Ishikawa (cell line): ENCODE results near the gene DKK3.

Source experiments
- CEBPB ChIP-seq: IDR thresholded peaks from 2 replicates; pipeline ENCODE4 v1.6.1; 2012
- CREB1 ChIP-seq: IDR thresholded peaks from 2 replicates; pipeline ENCODE4 v1.6.1; 2012; ENCODE audit warnings: low read depth
- EGR1 ChIP-seq: IDR thresholded peaks from 2 replicates; pipeline ENCODE4 v1.6.1; 2012
- EP300 ChIP-seq: IDR thresholded peaks from 2 replicates; pipeline ENCODE4 v1.6.1; 2012; ENCODE audit warnings: borderline replicate concordance
- FOXM1 ChIP-seq: IDR thresholded peaks from 2 replicates; pipeline ENCODE4 v1.6.1; 2012; ENCODE audit warnings: low read depth, borderline replicate concordance
- NFIC ChIP-seq: IDR thresholded peaks from 2 replicates; pipeline ENCODE4 v1.6.1; 2012
- RAD21 ChIP-seq: IDR thresholded peaks from 2 replicates; pipeline ENCODE4 v1.6.1; 2012; ENCODE audit warnings: low read depth
- REST ChIP-seq: IDR thresholded peaks from 2 replicates; pipeline ENCODE4 v1.6.1; 2012; ENCODE audit warnings: low read depth, mild to moderate bottlenecking
- TAF1 ChIP-seq: IDR thresholded peaks from 2 replicates; pipeline ENCODE4 v1.6.1; 2012; ENCODE audit warnings: low read depth, mild to moderate bottlenecking
- TCF12 ChIP-seq: IDR thresholded peaks from 2 replicates; pipeline ENCODE4 v1.6.1; 2012; ENCODE audit warnings: low read depth
- TEAD4 ChIP-seq: IDR thresholded peaks from 2 replicates; pipeline ENCODE4 v1.6.1; 2012
- YY1 ChIP-seq: IDR thresholded peaks from 2 replicates; pipeline ENCODE4 v1.6.1; 2012; ENCODE audit warnings: low read depth
- ZBTB7A ChIP-seq: IDR thresholded peaks from 2 replicates; pipeline ENCODE4 v1.6.1; 2012; ENCODE audit warnings: low read depth
- TF ChIP-seq, protein P1 (sequence below): IDR thresholded peaks from 2 replicates; pipeline ENCODE4 v1.6.1; 2012
- TF ChIP-seq, protein P2 (sequence below): IDR thresholded peaks from 2 replicates; pipeline ENCODE4 v1.6.1; 2012

The DKK3 gene

GRCh38 chr11:12007769-12008737 lies at the start of gene DKK3:
Gene DKK3, minus strand, starts transcription at chr11:12008626. Its CDS starts 44 bp downstream, at chr11:12008582.
- TF ChIP-seq, protein P1, sequence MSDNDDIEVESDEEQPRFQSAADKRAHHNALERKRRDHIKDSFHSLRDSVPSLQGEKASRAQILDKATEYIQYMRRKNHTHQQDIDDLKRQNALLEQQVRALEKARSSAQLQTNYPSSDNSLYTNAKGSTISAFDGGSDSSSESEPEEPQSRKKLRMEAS: no peak
- TF ChIP-seq TEAD4 (no peak), CEBPB (no peak), EGR1 (no peak), NFIC (no peak), EP300 (no peak), FOXM1 (no peak), RAD21 (no peak), CREB1 (no peak), TCF12 (no peak), YY1 (no peak), REST (no peak), TAF1 (no peak), ZBTB7A (no peak)
- TF ChIP-seq, protein P2, sequence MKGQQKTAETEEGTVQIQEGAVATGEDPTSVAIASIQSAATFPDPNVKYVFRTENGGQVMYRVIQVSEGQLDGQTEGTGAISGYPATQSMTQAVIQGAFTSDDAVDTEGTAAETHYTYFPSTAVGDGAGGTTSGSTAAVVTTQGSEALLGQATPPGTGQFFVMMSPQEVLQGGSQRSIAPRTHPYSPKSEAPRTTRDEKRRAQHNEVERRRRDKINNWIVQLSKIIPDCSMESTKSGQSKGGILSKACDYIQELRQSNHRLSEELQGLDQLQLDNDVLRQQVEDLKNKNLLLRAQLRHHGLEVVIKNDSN: no peak

DNA sequence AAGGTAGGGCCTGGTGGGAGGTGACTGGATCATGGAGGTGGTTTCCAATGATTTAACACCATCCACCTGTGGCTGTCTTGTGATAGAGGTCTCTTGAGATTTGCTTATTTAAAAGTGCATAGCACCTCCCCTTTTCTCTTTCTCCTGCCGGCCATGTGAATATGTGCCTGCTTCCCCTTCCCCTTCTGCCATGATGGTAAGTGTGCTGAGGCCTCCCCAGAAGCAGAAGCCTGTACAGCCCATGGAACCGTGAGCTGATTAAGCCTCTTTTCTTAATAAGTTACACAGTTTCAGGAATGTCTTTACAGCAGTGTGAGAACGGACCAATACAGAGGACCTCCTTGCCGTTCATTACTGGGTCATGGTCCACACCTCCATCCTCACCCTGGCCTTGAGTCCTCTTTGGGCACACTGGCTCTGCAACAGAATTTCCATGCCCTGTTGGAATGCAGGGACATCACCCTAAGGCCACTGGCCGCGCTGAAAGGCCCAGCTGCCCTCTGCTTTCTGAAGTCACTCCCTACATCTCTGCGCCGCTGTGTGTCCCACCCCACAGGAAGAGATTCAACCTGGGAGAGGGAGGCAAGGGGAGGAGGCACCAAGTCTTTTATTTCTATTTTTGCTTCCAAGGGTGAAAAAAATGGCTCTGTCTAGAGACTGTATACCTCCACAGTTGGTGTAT lies 49.0 kb upstream of the DKK3 start:
- no peak for TF ChIP-seq NFIC
- TF ChIP-seq RAD21: no peak
- TF ChIP-seq TCF12: no peak
- no peak for TF ChIP-seq FOXM1
- TF ChIP-seq EGR1: no peak
- TF ChIP-seq ZBTB7A: no peak
- TF ChIP-seq, protein P2: no peak
- TF ChIP-seq REST: no peak
- no peak for TF ChIP-seq TAF1
- no peak for TF ChIP-seq CREB1
- TF ChIP-seq CEBPB: no peak
- no peak for TF ChIP-seq TEAD4
- no peak for TF ChIP-seq YY1
- no peak for TF ChIP-seq EP300
- TF ChIP-seq, protein P1: no peak

DNA sequence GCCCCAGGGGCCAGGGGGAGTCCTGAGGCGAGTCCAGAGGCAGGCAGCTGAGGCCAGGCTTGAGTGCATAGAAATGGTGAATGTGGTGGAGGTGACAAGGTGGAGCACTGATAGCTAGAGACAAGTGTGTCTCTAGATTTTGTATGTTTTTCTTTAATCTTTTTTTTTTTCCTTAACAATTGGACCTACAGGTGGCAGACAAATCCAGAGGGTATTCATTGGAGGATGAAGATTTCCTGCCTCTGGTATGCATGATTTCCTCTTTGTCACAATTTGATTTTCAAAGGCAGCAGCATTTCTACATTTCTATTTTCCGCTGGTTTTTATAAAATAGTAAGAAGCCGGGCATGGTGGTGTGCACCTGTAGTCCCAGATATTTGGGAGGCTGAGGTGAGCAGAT lies 47.7 kb upstream of the DKK3 start:
- peak; percentile 24; the same call in 1 of the 2 replicates for TF ChIP-seq RAD21
- no peak for TF ChIP-seq EGR1
- no peak for TF ChIP-seq CREB1

DNA sequence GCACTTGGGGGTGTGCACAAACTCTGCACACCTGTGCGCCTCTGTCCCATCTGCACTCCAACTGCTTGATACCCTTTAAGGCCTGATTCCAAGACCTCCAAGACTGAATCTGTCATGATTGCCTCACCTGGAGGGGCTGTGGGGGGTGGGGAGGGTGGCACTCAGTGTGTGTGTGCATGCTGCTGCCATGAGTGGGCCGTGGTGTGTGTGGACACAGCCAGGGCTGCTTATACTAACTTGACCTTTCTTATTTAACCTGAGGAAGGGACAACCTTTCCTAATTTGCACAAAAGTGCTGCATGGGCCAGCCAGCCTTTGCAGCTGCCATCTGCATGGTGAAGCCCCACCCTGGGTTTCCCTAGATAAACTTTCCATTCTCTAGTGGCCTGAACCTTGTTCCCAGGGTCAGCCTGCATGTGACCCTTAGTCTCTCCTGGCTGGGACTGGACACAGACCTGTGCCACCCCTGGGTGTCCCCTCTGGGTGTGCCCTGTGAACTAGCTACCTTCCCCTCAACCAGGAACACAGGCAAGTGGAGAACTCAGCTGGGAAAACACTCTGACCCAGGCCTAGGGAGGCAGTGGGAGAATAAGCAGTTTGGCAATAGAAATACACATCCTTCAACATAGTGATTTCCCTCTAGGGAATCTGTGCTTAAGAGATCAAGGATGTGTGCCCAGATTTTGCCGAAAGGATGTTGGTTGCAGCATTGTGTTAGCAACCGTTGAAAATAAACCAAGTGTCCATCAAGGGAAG lies 45.4 kb upstream of the DKK3 start:
- TF ChIP-seq CEBPB (no peak), YY1 (no peak), FOXM1 (no peak)
- TF ChIP-seq, protein P1: no peak
